HEK293 (cell line): ENCODE data around the gene TSPAN3.

Source experiments
- CTCF ChIA-PET: fragments of 350-600 bp; formaldehyde crosslinking; extraction: SDS; loops from one replicate; lab custom pipeline; 2021; ENCODE audit warnings: antibody characterized with exemption; lab: Yijun Ruan, JAX
- POLR2A ChIA-PET: fragments of 300-600 bp; formaldehyde crosslinking; extraction: SDS; loops from one replicate; lab custom pipeline; 2020; ENCODE audit warnings: antibody characterized with exemption, inconsistent platforms; lab: Yijun Ruan, JAX
- H3K27ac ChIP-seq: fragments of 200-500 bp; sonication (Bioruptor generic); 2 replicates; pipeline ENCODE4 v1.5.1; 2014; ENCODE audit warnings: low read depth, low read length, control low read depth, inconsistent platforms; ENCODE audit errors: extremely low read depth
- H3K36me3 ChIP-seq, 2 experiments: fragments of 200-500 bp in 1 of 2; sonication (Bioruptor generic) in 1 of 2; 1 replicate in 1 of 2; 2 replicates in 1 of 2; pipeline ENCODE4 v1.5.1; 2014 to 2017; ENCODE audit warnings: inconsistent platforms in 2 of 2, low read length in 2 of 2; ENCODE audit not compliant: control insufficient read depth in 2 of 2, insufficient read depth in 1 of 2
- H3K4me1 ChIP-seq: fragments of 200-500 bp; sonication (Bioruptor generic); 2 replicates; pipeline ENCODE4 v1.5.1; 2014; ENCODE audit warnings: mild to moderate bottlenecking, low read length, inconsistent platforms; ENCODE audit not compliant: control insufficient read depth, insufficient read depth
- H3K4me3 ChIP-seq: 2 replicates; pipeline ENCODE4 v1.5.1; 2011; ENCODE audit warnings: low read depth, mild to moderate bottlenecking, control low read depth, low read length, moderate library complexity
- H3K9me3 ChIP-seq: fragments of 200-500 bp; sonication (Bioruptor generic); 2 replicates; pipeline ENCODE4 v1.5.1; 2014; ENCODE audit warnings: low read depth, low read length, inconsistent platforms; ENCODE audit not compliant: control insufficient read depth, insufficient read depth
- OSR2 ChIP-seq: fragments of 450-650 bp; formaldehyde crosslinking; IDR thresholded peaks from 2 replicates; pipeline ENCODE4 v1.5.1; 2016; ENCODE audit warnings: missing biosample characterization, missing genetic modification characterization
- OVOL3 ChIP-seq: fragments of 450-650 bp; formaldehyde crosslinking; IDR thresholded peaks from 2 replicates; pipeline ENCODE4 v1.5.1; 2016; ENCODE audit warnings: missing biosample characterization, missing genetic modification characterization
- PRDM1 ChIP-seq: fragments of 450-650 bp; formaldehyde crosslinking; IDR thresholded peaks from 2 replicates; pipeline ENCODE4; 2016; ENCODE audit warnings: missing biosample characterization, missing genetic modification characterization
- RBAK ChIP-seq: fragments of 450-650 bp; formaldehyde crosslinking; IDR thresholded peaks from 2 replicates; pipeline ENCODE4 v1.5.1; 2016; ENCODE audit warnings: missing biosample characterization, missing genetic modification characterization
- SP7 ChIP-seq: fragments of 450-650 bp; formaldehyde crosslinking; IDR thresholded peaks from 2 replicates; pipeline ENCODE4 v1.5.1; 2016; ENCODE audit warnings: missing biosample characterization, missing genetic modification characterization
- ZBTB8A ChIP-seq: fragments of 450-650 bp; formaldehyde crosslinking; IDR thresholded peaks from 2 replicates; pipeline ENCODE4 v1.5.1; 2016; ENCODE audit warnings: missing biosample characterization, missing genetic modification characterization
- ZNF133 ChIP-seq: fragments of 450-650 bp; formaldehyde crosslinking; IDR thresholded peaks from 2 replicates; pipeline ENCODE4 v1.5.1; 2016; ENCODE audit warnings: missing biosample characterization, missing genetic modification characterization
- ZNF2 ChIP-seq: fragments of 450-650 bp; formaldehyde crosslinking; IDR thresholded peaks from 2 replicates; pipeline ENCODE4 v1.5.1; 2016; ENCODE audit warnings: missing biosample characterization, missing genetic modification characterization
- ZNF324 ChIP-seq: fragments of 450-650 bp; formaldehyde crosslinking; IDR thresholded peaks from 2 replicates; pipeline ENCODE4 v1.5.1; 2016; ENCODE audit warnings: missing biosample characterization, missing genetic modification characterization
- ZNF391 ChIP-seq: fragments of 450-650 bp; formaldehyde crosslinking; IDR thresholded peaks from 2 replicates; pipeline ENCODE4 v1.5.1; 2016; ENCODE audit warnings: low read depth, missing biosample characterization, missing genetic modification characterization, borderline replicate concordance
- ZNF514 ChIP-seq: fragments of 450-650 bp; formaldehyde crosslinking; IDR thresholded peaks from 2 replicates; pipeline ENCODE4 v1.5.1; 2016; ENCODE audit warnings: missing biosample characterization, missing genetic modification characterization
- ZNF529 ChIP-seq: fragments of 450-650 bp; formaldehyde crosslinking; IDR thresholded peaks from 2 replicates; pipeline ENCODE4 v1.5.1; 2017; ENCODE audit warnings: missing genetic modification characterization, missing biosample characterization; ENCODE audit not compliant: insufficient replicate concordance
- ZNF544 ChIP-seq: fragments of 450-650 bp; formaldehyde crosslinking; IDR thresholded peaks from 2 replicates; pipeline ENCODE4 v1.5.0; 2017; ENCODE audit warnings: missing biosample characterization, missing genetic modification characterization
- ZNF558 ChIP-seq: fragments of 450-650 bp; formaldehyde crosslinking; IDR thresholded peaks from 2 replicates; pipeline ENCODE4 v1.5.1; 2016; ENCODE audit warnings: missing biosample characterization, missing genetic modification characterization
- ZNF600 ChIP-seq: fragments of 450-650 bp; formaldehyde crosslinking; IDR thresholded peaks from 2 replicates; pipeline ENCODE4 v1.5.1; 2016; ENCODE audit warnings: missing biosample characterization, missing genetic modification characterization
- ZNF610 ChIP-seq: fragments of 450-650 bp; formaldehyde crosslinking; IDR thresholded peaks from 2 replicates; pipeline ENCODE4 v1.5.1; 2016; ENCODE audit warnings: missing biosample characterization, missing genetic modification characterization, borderline replicate concordance
- TF ChIP-seq, protein P1 (sequence below): IDR thresholded peaks from 2 replicates; pipeline ENCODE4 v1.6.1; 2011; ENCODE audit warnings: mild to moderate bottlenecking, low read depth, low read length, borderline replicate concordance
- TF ChIP-seq, protein P2 (sequence below): fragments of 450-650 bp; formaldehyde crosslinking; IDR thresholded peaks from 2 replicates; pipeline ENCODE4 v1.5.1; 2017; ENCODE audit warnings: missing biosample characterization, missing genetic modification characterization
- TF ChIP-seq, protein P3 (sequence below): fragments of 450-650 bp; formaldehyde crosslinking; IDR thresholded peaks from 2 replicates; pipeline ENCODE4 v1.5.1; 2016; ENCODE audit warnings: missing biosample characterization, missing genetic modification characterization
- TF ChIP-seq, protein P4 (sequence below): fragments of 450-650 bp; formaldehyde crosslinking; IDR thresholded peaks from 2 replicates; pipeline ENCODE4 v1.5.1; 2016; ENCODE audit warnings: missing biosample characterization, missing genetic modification characterization

TSPAN3 gene

DNA sequence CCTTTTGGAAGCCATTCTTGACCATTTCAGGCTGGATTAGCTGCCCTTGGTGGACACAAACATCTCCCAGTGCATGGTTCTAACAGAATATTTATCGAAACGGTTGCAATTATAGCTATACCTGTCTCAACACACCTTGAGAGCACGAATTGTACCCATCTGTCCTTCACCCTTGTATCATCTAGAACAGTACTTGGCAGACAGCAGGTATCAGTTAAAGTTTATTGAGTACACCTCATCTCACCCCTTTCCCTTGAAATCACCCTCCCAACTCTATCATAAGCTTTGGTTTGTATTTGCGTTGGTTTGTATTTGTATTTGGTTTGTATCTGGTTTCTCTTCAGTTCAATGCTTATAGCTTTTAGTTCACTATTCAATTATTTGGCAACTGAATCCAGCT is 12.4 kb downstream of the TSPAN3 start:
- ChIA-PET POLR2A (interaction anchor here (0.7 to 1.2 kb wide), 3 partner anchors 8 to 383 kb away, joined by 3 to 4 read pairs (median 3); partner anchors contain the start of gene TSPAN3), CTCF (interaction anchor here (0.6 to 1.4 kb wide), 3 partner anchors 24 to 54 kb away, joined by 3 to 7 read pairs (median 5); no protein-coding TSS in a partner anchor)
- Histone ChIP-seq H3K4me3 (no peak overlapping the region), H3K4me1 (peaks cover 39% of the 10 kb centered on the region), H3K27ac (no peak overlapping the region), H3K9me3 (no peaks in the 10 kb centered on the region), H3K36me3 (peaks cover 11 to 16% of the 10 kb centered on the region in 2 experiments)
- TF ChIP-seq ZNF544 (tag by site-specific recombination) = no peak
- TF ChIP-seq, protein P1, sequence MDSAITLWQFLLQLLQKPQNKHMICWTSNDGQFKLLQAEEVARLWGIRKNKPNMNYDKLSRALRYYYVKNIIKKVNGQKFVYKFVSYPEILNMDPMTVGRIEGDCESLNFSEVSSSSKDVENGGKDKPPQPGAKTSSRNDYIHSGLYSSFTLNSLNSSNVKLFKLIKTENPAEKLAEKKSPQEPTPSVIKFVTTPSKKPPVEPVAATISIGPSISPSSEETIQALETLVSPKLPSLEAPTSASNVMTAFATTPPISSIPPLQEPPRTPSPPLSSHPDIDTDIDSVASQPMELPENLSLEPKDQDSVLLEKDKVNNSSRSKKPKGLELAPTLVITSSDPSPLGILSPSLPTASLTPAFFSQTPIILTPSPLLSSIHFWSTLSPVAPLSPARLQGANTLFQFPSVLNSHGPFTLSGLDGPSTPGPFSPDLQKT = no peak
- TF ChIP-seq OVOL3 (tag by site-specific recombination) = no peak
- TF ChIP-seq ZNF324 = no peak
- TF ChIP-seq, protein P2, sequence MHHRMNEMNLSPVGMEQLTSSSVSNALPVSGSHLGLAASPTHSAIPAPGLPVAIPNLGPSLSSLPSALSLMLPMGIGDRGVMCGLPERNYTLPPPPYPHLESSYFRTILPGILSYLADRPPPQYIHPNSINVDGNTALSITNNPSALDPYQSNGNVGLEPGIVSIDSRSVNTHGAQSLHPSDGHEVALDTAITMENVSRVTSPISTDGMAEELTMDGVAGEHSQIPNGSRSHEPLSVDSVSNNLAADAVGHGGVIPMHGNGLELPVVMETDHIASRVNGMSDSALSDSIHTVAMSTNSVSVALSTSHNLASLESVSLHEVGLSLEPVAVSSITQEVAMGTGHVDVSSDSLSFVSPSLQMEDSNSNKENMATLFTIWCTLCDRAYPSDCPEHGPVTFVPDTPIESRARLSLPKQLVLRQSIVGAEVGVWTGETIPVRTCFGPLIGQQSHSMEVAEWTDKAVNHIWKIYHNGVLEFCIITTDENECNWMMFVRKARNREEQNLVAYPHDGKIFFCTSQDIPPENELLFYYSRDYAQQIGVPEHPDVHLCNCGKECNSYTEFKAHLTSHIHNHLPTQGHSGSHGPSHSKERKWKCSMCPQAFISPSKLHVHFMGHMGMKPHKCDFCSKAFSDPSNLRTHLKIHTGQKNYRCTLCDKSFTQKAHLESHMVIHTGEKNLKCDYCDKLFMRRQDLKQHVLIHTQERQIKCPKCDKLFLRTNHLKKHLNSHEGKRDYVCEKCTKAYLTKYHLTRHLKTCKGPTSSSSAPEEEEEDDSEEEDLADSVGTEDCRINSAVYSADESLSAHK = no peak
- no peak for TF ChIP-seq ZNF391 (tag by site-specific recombination)
- TF ChIP-seq RBAK = no peak
- no peak for TF ChIP-seq ZBTB8A (tag by site-specific recombination)
- TF ChIP-seq ZNF558 = no peak
- TF ChIP-seq, protein P3, sequence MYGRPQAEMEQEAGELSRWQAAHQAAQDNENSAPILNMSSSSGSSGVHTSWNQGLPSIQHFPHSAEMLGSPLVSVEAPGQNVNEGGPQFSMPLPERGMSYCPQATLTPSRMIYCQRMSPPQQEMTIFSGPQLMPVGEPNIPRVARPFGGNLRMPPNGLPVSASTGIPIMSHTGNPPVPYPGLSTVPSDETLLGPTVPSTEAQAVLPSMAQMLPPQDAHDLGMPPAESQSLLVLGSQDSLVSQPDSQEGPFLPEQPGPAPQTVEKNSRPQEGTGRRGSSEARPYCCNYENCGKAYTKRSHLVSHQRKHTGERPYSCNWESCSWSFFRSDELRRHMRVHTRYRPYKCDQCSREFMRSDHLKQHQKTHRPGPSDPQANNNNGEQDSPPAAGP = no peak
- TF ChIP-seq OSR2 = no peak
- no peak for TF ChIP-seq PRDM1 (tag by site-specific recombination)
- TF ChIP-seq ZNF2 (tag by site-specific recombination) = no peak
- TF ChIP-seq ZNF133 (tag by site-specific recombination) = no peak
- no peak for TF ChIP-seq SP7 (tag by site-specific recombination)
- no peak for TF ChIP-seq ZNF529 (tag by site-specific recombination)

DNA sequence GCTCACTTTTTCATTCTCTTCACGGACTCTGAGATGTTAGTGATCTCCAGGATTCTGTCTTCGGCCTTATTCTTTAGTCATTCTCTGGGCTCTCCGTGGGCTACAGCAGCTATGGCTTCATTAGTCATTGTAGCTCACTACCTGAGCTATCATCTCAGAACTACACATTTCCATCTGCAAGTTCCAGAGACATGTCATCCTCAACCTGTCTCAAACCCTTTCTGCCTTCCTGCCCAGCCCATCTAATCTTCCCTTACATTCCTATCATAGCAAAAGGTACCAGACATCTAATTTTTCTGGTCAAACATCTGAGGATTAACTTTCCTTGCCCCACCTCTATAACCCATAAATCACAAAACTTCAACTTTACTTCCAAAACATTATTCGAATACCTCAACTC is 13.2 kb downstream of the TSPAN3 start:
- POLR2A ChIA-PET = interaction anchor here (1.2 kb wide), 1 partner anchor 13 kb away, joined by 8 read pairs; the partner anchor contains the start of gene TSPAN3
- H3K4me1 ChIP-seq = peaks cover 36% of the 10 kb centered on the region
- TF ChIP-seq ZNF610 (tag by site-specific recombination) (no peak), ZNF600 (0 out of 2 replicates have a peak, but pooled peaks have one; percentile 22), ZNF514 (no peak)
- TF ChIP-seq, protein P4, sequence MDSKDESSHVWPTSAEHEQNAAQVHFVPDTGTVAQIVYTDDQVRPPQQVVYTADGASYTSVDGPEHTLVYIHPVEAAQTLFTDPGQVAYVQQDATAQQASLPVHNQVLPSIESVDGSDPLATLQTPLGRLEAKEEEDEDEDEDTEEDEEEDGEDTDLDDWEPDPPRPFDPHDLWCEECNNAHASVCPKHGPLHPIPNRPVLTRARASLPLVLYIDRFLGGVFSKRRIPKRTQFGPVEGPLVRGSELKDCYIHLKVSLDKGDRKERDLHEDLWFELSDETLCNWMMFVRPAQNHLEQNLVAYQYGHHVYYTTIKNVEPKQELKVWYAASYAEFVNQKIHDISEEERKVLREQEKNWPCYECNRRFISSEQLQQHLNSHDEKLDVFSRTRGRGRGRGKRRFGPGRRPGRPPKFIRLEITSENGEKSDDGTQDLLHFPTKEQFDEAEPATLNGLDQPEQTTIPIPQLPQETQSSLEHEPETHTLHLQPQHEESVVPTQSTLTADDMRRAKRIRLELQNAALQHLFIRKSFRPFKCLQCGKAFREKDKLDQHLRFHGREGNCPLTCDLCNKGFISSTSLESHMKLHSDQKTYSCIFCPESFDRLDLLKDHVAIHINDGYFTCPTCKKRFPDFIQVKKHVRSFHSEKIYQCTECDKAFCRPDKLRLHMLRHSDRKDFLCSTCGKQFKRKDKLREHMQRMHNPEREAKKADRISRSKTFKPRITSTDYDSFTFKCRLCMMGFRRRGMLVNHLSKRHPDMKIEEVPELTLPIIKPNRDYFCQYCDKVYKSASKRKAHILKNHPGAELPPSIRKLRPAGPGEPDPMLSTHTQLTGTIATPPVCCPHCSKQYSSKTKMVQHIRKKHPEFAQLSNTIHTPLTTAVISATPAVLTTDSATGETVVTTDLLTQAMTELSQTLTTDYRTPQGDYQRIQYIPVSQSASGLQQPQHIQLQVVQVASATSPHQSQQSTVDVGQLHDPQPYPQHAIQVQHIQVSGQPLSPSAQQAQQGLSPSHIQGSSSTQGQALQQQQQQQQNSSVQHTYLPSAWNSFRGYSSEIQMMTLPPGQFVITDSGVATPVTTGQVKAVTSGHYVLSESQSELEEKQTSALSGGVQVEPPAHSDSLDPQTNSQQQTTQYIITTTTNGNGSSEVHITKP (tag by site-specific recombination) = peak; percentile 37; the same call in 1 of the 2 replicates
- TF ChIP-seq, all 188 proteins: peak for 2
- H3K36me3 ChIP-seq = peaks cover 17 to 21% of the 10 kb centered on the region in 2 experiments
- CTCF ChIA-PET = interaction anchor here (0.6 to 1.7 kb wide), 2 partner anchors 23 to 50 kb away, joined by 3 to 6 read pairs; no protein-coding TSS in a partner anchor
- no peak overlapping the region for H3K4me3 ChIP-seq
- no peaks in the 10 kb centered on the region for H3K9me3 ChIP-seq
- no peak overlapping the region for H3K27ac ChIP-seq
